H1 (cell line): Measurements from ENCODE around the gene LRRC32. TPM values are rescaled to one million over a fixed set of nuclear protein-coding genes. Genes with fewer than 3 reads are reported as not detected.

Source experiments
- CTCF ChIA-PET: fragments of 300-600 bp; sonication (Branson Sonifier 250); formaldehyde crosslinking; loops from one replicate; lab custom pipeline; 2021; ENCODE audit not compliant: partially characterized antibody; lab: Charles Lee
- POLR2A ChIA-PET: fragments of 300-600 bp; sonication (Branson Sonifier 250); formaldehyde crosslinking; loops from one replicate; lab custom pipeline; 2021; ENCODE audit warnings: inconsistent platforms; ENCODE audit not compliant: partially characterized antibody; lab: Charles Lee
- DNase-seq, 2 experiments: peaks; one replicate each; pipeline versions ENCODE4 v3.0.0 to v3.0.0-alpha.2; 2010 to 2022; ENCODE audit warnings: low spot score in 2 of 2, low read depth in 1 of 2, mixed read lengths in 1 of 2
- FAIRE-seq: peaks from 2 replicates; lab custom pipeline; 2011; peaks lifted over from hg19 to GRCh38; lab: Jason Lieb, UNC
- H2AFZ ChIP-seq: 2 replicates; pipeline ENCODE4 v1.8.1; 2012; ENCODE audit warnings: low read length, inconsistent platforms
- H2AK5ac ChIP-seq: 2 replicates; pipeline ENCODE4 v1.6.1; 2013; ENCODE audit warnings: low read depth, low read length
- H2BK120ac ChIP-seq: replicated peaks from 2 replicates; pipeline ENCODE3; 2013; ENCODE audit warnings: low read depth, low read length, inconsistent platforms
- H2BK12ac ChIP-seq: 2 replicates; pipeline ENCODE4 v1.6.1; 2013; ENCODE audit warnings: low read depth, low read length
- H2BK15ac ChIP-seq: 2 replicates; pipeline ENCODE4 v1.6.1; 2013; ENCODE audit warnings: low read length
- H2BK20ac ChIP-seq: 2 replicates; pipeline ENCODE4 v1.6.1; 2013; ENCODE audit warnings: low read length
- H2BK5ac ChIP-seq: 2 replicates; pipeline ENCODE4 v1.6.1; 2013; ENCODE audit warnings: low read depth, low read length
- H3K14ac ChIP-seq: 2 replicates; pipeline ENCODE4 v1.6.1; 2013; ENCODE audit warnings: inconsistent platforms; ENCODE audit not compliant: insufficient read length
- H3K18ac ChIP-seq: 2 replicates; pipeline ENCODE4 v1.6.1; 2013; ENCODE audit warnings: low read length; ENCODE audit errors: extremely low read depth
- H3K23ac ChIP-seq: 2 replicates; pipeline ENCODE4 v1.6.1; 2013; ENCODE audit warnings: inconsistent platforms; ENCODE audit not compliant: insufficient read length
- H3K23me2 ChIP-seq: 2 replicates; pipeline ENCODE4 v1.6.1; 2013; ENCODE audit warnings: low read depth, low read length
- H3K27ac ChIP-seq: 2 replicates; pipeline ENCODE4 v1.6.1; 2011; ENCODE audit warnings: low read depth, low read length, inconsistent platforms
- H3K27me3 ChIP-seq, 4 experiments: replicated peaks in 1 of 4; 1 replicate in 1 of 4; 2 replicates in 3 of 4; pipeline versions ENCODE4 v1.6.1 to v1.8.1; 2011 to 2013; ENCODE audit warnings: low read length in 3 of 4, mild to moderate bottlenecking in 3 of 4, inconsistent platforms in 2 of 4, mixed read lengths in 2 of 4, moderate library complexity in 1 of 4; ENCODE audit not compliant: control insufficient read depth in 3 of 4, insufficient read depth in 3 of 4; ENCODE audit errors: extremely low read depth in 1 of 4
- H3K36me3 ChIP-seq, 4 experiments: 2 replicates each; pipeline versions ENCODE4 v1.6.1 to v1.8.1; 2011 to 2013; ENCODE audit warnings: mild to moderate bottlenecking in 4 of 4, low read length in 3 of 4, moderate library complexity in 2 of 4, control low read depth in 1 of 4, inconsistent platforms in 1 of 4; ENCODE audit not compliant: insufficient read depth in 4 of 4, control insufficient read depth in 2 of 4
- H3K4ac ChIP-seq: replicated peaks from 2 replicates; pipeline ENCODE3; 2013; ENCODE audit warnings: low read length, low read depth, mixed read lengths, inconsistent platforms; ENCODE audit not compliant: insufficient read length
- H3K4me1 ChIP-seq, 4 experiments: replicated peaks in 1 of 4; 1 replicate in 1 of 4; 2 replicates in 3 of 4; pipeline versions ENCODE4 v1.6.1 to v1.8.1; 2011 to 2013; ENCODE audit warnings: low read length in 3 of 4, inconsistent platforms in 2 of 4, mixed read lengths in 1 of 4; ENCODE audit not compliant: insufficient read depth in 4 of 4, control insufficient read depth in 3 of 4
- H3K4me2 ChIP-seq, 2 experiments: 2 replicates each; pipeline versions ENCODE4 v1.6.1 to v1.8.1; 2011 to 2013; ENCODE audit warnings: low read depth in 2 of 2, low read length in 2 of 2, control low read depth in 1 of 2, inconsistent platforms in 1 of 2, mild to moderate bottlenecking in 1 of 2; ENCODE audit not compliant: insufficient read depth in 1 of 2
- H3K4me3 ChIP-seq, 4 experiments: fragments of 200-600, 300-600 bp in 1 of 4; sonication (generic), shearing (Covaris generic), sonication (Bioruptor Twin) in 1 of 4; 2 replicates each; pipeline versions ENCODE4 v1.5.1 to v1.8.1; 2011 to 2016; ENCODE audit warnings: low read length in 4 of 4, low read depth in 3 of 4, control low read depth in 2 of 4, inconsistent platforms in 2 of 4, mild to moderate bottlenecking in 2 of 4, mixed read lengths in 1 of 4, moderate library complexity in 1 of 4; ENCODE audit not compliant: insufficient read depth in 2 of 4; ENCODE audit errors: extremely low read depth in 1 of 4
- H3K56ac ChIP-seq: replicated peaks from 2 replicates; pipeline ENCODE3; 2013; ENCODE audit warnings: low read depth, mild to moderate bottlenecking, mixed read lengths, low read length, inconsistent platforms; ENCODE audit not compliant: insufficient read length
- H3K79me1 ChIP-seq: 2 replicates; pipeline ENCODE4 v1.6.1; 2013; ENCODE audit warnings: low read depth, low read length, control low read depth
- H3K79me2 ChIP-seq, 2 experiments: 2 replicates each; pipeline versions ENCODE4 v1.6.1 to v1.8.1; 2012 to 2013; ENCODE audit warnings: low read length in 2 of 2, mild to moderate bottlenecking in 2 of 2, inconsistent platforms in 1 of 2; ENCODE audit not compliant: insufficient read depth in 2 of 2, control insufficient read depth in 1 of 2
- H3K9ac ChIP-seq, 4 experiments: replicated peaks in 1 of 4; 1 replicate in 1 of 4; 2 replicates in 3 of 4; pipeline versions ENCODE4 v1.6.1 to v1.8.1; 2011 to 2013; ENCODE audit warnings: low read depth in 3 of 4, low read length in 3 of 4, control low read depth in 2 of 4, mild to moderate bottlenecking in 2 of 4, moderate library complexity in 2 of 4, inconsistent platforms in 1 of 4; ENCODE audit errors: extremely low read depth in 1 of 4
- H3K9me3 ChIP-seq, 2 experiments: 2 replicates each; pipeline versions ENCODE4 v1.6.1 to v1.8.1; 2012 to 2013; ENCODE audit warnings: mild to moderate bottlenecking in 2 of 2, moderate library complexity in 2 of 2, control low read depth in 1 of 2, inconsistent platforms in 1 of 2, low read depth in 1 of 2, low read length in 1 of 2, mixed read lengths in 1 of 2; ENCODE audit not compliant: insufficient read depth in 2 of 2
- H4K20me1 ChIP-seq, 2 experiments: replicated peaks in 1 of 2; 2 replicates each; pipeline versions ENCODE3 to v1.8.1; 2011 to 2013; ENCODE audit warnings: inconsistent platforms in 2 of 2, low read length in 2 of 2, mild to moderate bottlenecking in 1 of 2; ENCODE audit not compliant: insufficient read depth in 2 of 2, control insufficient read depth in 1 of 2
- H4K5ac ChIP-seq: 2 replicates; pipeline ENCODE4 v1.6.1; 2013; ENCODE audit warnings: low read length, low read depth, mixed read lengths, inconsistent platforms; ENCODE audit not compliant: insufficient read length
- H4K8ac ChIP-seq: 2 replicates; pipeline ENCODE4 v1.8.0; 2013; ENCODE audit warnings: mild to moderate bottlenecking, moderate library complexity, low read length, inconsistent platforms; ENCODE audit not compliant: insufficient read depth; ENCODE audit errors: extremely low read depth
- H4K91ac ChIP-seq: replicated peaks from 2 replicates; pipeline ENCODE3; 2013; ENCODE audit warnings: low read length, mixed read lengths, inconsistent platforms; ENCODE audit not compliant: insufficient read length
- BCL11A ChIP-seq, 2 experiments: IDR thresholded peaks; one replicate each; pipeline ENCODE4 v1.6.1; 2011; ENCODE audit warnings: low read depth in 2 of 2, low read length in 2 of 2, mild to moderate bottlenecking in 2 of 2
- CEBPB ChIP-seq: IDR thresholded peaks from 2 replicates; pipeline ENCODE4 v1.6.1; 2012; ENCODE audit warnings: low read depth, low read length
- EZH2 ChIP-seq: fragments of 200-600 bp; sonication (generic); IDR thresholded peaks from 2 replicates; pipeline ENCODE4 v1.7.1; 2012; ENCODE audit warnings: low read depth, mild to moderate bottlenecking, moderate library complexity, low read length, inconsistent platforms; ENCODE audit not compliant: severe bottlenecking
- HDAC6 ChIP-seq: IDR thresholded peaks from one replicate; pipeline ENCODE4 v1.7.1; 2012; ENCODE audit warnings: low read depth, mild to moderate bottlenecking, inconsistent platforms, low read length, moderate library complexity
- RAD21 ChIP-seq, 2 experiments: IDR thresholded peaks in 1 of 2; conservative IDR thresholded peaks in 1 of 2; 2 replicates each; pipeline ENCODE4 v1.6.1; 2011; ENCODE audit warnings: low read depth in 2 of 2, low read length in 2 of 2, improper control_type of control experiment in 1 of 2, inconsistent platforms in 1 of 2, mild to moderate bottlenecking in 1 of 2, moderate library complexity in 1 of 2
- TAF1 ChIP-seq: IDR thresholded peaks from 2 replicates; pipeline ENCODE4 v1.6.1; 2011; ENCODE audit warnings: mild to moderate bottlenecking, low read depth, low read length
- WGBS, 2 experiments: shearing (Covaris generic) in 1 of 2; methylation state at CpG; one replicate each; pipeline versions ENCODE4 v1.1.6 to v1.1.7; 2013 to 2015; ENCODE audit warnings: low lambda C conversion rate in 2 of 2, mixed read lengths in 2 of 2, inconsistent platforms in 1 of 2, low coverage in 1 of 2, missing lambda C conversion rate in 1 of 2; ENCODE audit not compliant: insufficient replicate concordance in 2 of 2, insufficient coverage in 1 of 2, insufficient read length in 1 of 2; ENCODE audit errors: extremely low coverage in 1 of 2, missing lambda C conversion rate in 1 of 2; 5-methylcytosine and 5-hydroxymethylcytosine counted together
- polyA plus RNA-seq, 7 experiments: library from polyadenylated mRNA; depleted of rRNA in 3 of 7; stranded (reverse) in 5 of 7; unstranded in 2 of 7; fragments of >200 nt in 5 of 7; fragments of 200-250 nt in 2 of 7; gene quantifications; 1 replicate in 5 of 7; 2 replicates in 1 of 7; 4 replicates in 1 of 7; pipeline versions ENCODE4 v1.2.1 to v1.2.3, GENCODE V29; 2011 to 2013; ENCODE audit warnings: missing spikeins in 2 of 7, mixed read lengths in 2 of 7
- total RNA-seq: library from RNA; stranded (reverse); fragmentation: NEBNext Ultra II Directional; extraction: Animal tissue kit (Norgen Biotek cat#: 25700); gene quantifications from 2 replicates; pipeline ENCODE4 v1.2.1, GENCODE V29; 2021
- TF ChIP-seq, protein P1 (sequence below), 3 experiments: IDR thresholded peaks; 1 replicate in 2 of 3; 2 replicates in 1 of 3; pipeline versions ENCODE4 v1.5.1 to v1.6.1; 2011; ENCODE audit warnings: low read length in 3 of 3, mild to moderate bottlenecking in 3 of 3, inconsistent platforms in 2 of 3, low read depth in 1 of 3, moderate library complexity in 1 of 3; ENCODE audit not compliant: insufficient read depth in 1 of 3; ENCODE audit errors: control extremely low read depth in 1 of 3

LRRC32 gene
- total and polyA plus RNA-seq, 2 of the 8 experiments (the other 6 are each of a cell fraction or from before 2014, with no cell fraction given): 0.99 to 1.9 TPM

DNA sequence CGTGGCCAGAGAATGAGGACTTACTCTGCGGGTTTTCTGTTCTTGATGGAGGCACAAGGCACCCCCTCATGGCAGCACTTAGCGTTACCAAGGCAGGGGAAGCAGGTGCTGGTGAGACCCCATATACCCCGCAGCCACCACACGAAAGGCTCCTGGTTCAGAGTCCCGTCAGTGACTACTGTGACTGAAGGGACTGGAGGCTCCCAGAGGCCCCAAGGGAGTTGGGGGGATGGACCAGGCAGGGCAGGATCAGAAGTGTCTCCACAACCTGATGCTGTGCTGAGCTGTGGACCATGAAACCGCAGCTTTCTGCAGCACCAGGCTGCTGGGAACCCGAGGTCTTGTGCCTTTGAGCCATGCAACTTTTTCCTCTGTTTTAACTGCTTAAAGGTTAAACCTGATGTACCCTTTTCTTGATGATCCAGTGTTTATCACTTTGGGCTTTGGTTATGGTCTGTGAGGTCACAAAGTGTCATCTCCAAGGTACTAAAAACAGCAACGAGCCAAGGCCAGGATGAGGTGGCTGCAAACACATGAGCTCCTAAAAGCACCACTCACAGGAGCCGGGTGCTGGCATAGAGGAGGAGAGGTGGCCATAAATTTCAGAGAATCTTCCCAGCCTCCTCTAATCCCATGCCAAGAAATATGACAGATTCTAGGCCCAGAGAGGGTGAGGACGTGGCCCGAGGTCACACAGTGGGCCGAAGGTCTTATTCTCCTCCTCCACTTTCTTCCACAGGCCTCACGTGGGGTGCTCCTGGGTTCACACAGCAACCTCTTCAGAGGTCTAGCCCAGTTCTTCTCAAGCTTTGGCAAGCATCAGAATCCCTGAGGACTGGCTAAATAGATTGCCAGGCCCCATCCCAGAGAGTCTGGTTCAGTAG, 4.2 kb upstream of the LRRC32 start:
- H2BK15ac ChIP-seq: 0 out of 2 replicates have a peak overlapping the region, but pooled peaks have one; percentile 46
- no peak overlapping the region for H3K4me3 ChIP-seq
- ChIA-PET CTCF (interaction anchor here (0.9 to 8.7 kb wide), 12 partner anchors 11 to 468 kb away, joined by 3 to 62 read pairs (median 3); no protein-coding TSS in a partner anchor), POLR2A (no interaction called here)
- H4K5ac ChIP-seq: no peak overlapping the region
- H3K4me1 ChIP-seq: peaks cover 0 to 3% (median 0%) of the 10 kb centered on the region in 4 experiments; a peak in 3 of 7 replicates
- H4K20me1 ChIP-seq: peaks cover 0 to 2% of the 10 kb centered on the region in 2 experiments
- no peak overlapping the region for H3K4ac ChIP-seq
- 0 out of 2 replicates have a peak overlapping the region, but pooled peaks have one; percentile 61 for H2BK20ac ChIP-seq
- DNase-seq (no peak), FAIRE-seq (no peak)
- no peak overlapping the region for H3K56ac ChIP-seq
- no peak overlapping the region for H2AK5ac ChIP-seq
- H3K79me1 ChIP-seq: no peaks in the 10 kb centered on the region
- H3K9ac ChIP-seq: no peak overlapping the region
- no peak overlapping the region for H3K23ac ChIP-seq
- H3K18ac ChIP-seq: no peak overlapping the region
- no peaks in the 10 kb centered on the region for H3K36me3 ChIP-seq
- H3K79me2 ChIP-seq: no peaks in the 10 kb centered on the region
- WGBS, 2 experiments: 82% methylated on average over 14 of the region's 14 CpGs; no CpG with 5 or more reads in 1 of the 2 experiments
- H3K27ac ChIP-seq: no peak overlapping the region
- no peaks in the 10 kb centered on the region for H3K9me3 ChIP-seq
- H3K14ac ChIP-seq: no peak overlapping the region
- H2BK120ac ChIP-seq: no peak overlapping the region
- peaks cover 0 to 17% (median 12%) of the 10 kb centered on the region in 4 experiments; a peak in 5 of 7 replicates for H3K27me3 ChIP-seq
- H4K8ac ChIP-seq: no peak overlapping the region
- H2BK5ac ChIP-seq: no peak overlapping the region
- H4K91ac ChIP-seq: no peak overlapping the region
- peaks cover 5% of the 10 kb centered on the region; the same call in 1 of the 2 replicates for H3K23me2 ChIP-seq
- peak overlapping the region; percentile 40; the same call in 1 of the 2 replicates for H2AFZ ChIP-seq
- H3K4me2 ChIP-seq: no peak overlapping the region
- H2BK12ac ChIP-seq: no peak overlapping the region
- TF ChIP-seq RAD21 (IDR thresholded peaks at IDR 0.05 in 1 of 2, conservative IDR thresholded peaks at IDR 0.05 in 1 of 2; ENCODE audit: low read depth in 2 of 2, low read length in 2 of 2) (peak; percentile 57 to 72), HDAC6 (no peak), TAF1 (no peak), BCL11A (IDR thresholded peaks at IDR 0.05; ENCODE audit: low read depth in 2 of 2, low read length in 2 of 2) (no peak), CEBPB (no peak), EZH2 (no peak)
- TF ChIP-seq, protein P1, sequence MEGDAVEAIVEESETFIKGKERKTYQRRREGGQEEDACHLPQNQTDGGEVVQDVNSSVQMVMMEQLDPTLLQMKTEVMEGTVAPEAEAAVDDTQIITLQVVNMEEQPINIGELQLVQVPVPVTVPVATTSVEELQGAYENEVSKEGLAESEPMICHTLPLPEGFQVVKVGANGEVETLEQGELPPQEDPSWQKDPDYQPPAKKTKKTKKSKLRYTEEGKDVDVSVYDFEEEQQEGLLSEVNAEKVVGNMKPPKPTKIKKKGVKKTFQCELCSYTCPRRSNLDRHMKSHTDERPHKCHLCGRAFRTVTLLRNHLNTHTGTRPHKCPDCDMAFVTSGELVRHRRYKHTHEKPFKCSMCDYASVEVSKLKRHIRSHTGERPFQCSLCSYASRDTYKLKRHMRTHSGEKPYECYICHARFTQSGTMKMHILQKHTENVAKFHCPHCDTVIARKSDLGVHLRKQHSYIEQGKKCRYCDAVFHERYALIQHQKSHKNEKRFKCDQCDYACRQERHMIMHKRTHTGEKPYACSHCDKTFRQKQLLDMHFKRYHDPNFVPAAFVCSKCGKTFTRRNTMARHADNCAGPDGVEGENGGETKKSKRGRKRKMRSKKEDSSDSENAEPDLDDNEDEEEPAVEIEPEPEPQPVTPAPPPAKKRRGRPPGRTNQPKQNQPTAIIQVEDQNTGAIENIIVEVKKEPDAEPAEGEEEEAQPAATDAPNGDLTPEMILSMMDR (IDR thresholded peaks at IDR 0.05; ENCODE audit: control extremely low read depth in 1 of 3, insufficient read depth in 1 of 3, low read depth in 1 of 3, low read length in 3 of 3): peak; percentile 35 to 46 (median 38)
